IPS-NIHi11 (cell line): Measurements from ENCODE around the gene GAGE12H.
"Not testable (repeated sequence)": the region's sequence is repeated elsewhere in the genome, so short reads cannot be mapped to it uniquely, and the experiment has no call there.

Source experiments
- DNase-seq: peaks from one replicate; pipeline ENCODE4 v3.0.0; 2012; ENCODE audit warnings: mixed read lengths, low spot score

Gene GAGE12H

DNA sequence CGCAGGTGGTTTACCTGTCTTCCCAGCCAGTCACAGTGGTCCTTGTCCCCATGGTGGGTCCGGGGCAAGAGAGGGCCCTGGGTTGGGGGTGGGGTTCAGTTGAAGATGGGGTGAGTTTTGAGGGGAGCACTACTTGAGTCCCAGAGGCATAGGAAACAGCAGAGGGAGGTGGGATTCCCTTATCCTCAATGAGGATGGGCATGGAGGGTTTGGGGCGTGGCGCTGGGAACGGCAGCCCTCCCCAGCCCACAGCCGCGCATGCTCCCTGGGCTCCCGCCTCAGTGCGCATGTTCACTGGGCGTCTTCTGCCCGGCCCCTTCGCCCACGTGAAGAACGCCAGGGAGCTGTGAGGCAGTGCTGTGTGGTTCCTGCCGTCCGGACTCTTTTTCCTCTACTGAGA, at the start of gene GAGE12H:
TSS of gene GAGE12H (plus strand) at position 301 of the 400 bp plus-strand sequence. CDS start 1,155 bp downstream, outside the sequence.
- DNase-seq: not testable (repeated sequence)

- not testable (repeated sequence) for DNase-seq
Observed at GRCh38 chrX:49531877-49532276, 47.9 kb upstream of the GAGE12H start, which contains the start of gene GAGE12C. Gene GAGE12C, plus strand, starts transcription at chrX:49532177. Its CDS starts 1,155 bp downstream, at chrX:49533332.

DNA sequence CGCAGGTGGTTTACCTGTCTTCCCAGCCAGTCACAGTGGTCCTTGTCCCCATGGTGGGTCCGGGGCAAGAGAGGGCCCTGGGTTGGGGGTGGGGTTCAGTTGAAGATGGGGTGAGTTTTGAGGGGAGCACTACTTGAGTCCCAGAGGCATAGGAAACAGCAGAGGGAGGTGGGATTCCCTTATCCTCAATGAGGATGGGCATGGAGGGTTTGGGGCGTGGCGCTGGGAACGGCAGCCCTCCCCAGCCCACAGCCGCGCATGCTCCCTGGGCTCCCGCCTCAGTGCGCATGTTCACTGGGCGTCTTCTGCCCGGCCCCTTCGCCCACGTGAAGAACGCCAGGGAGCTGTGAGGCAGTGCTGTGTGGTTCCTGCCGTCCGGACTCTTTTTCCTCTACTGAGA, 38.3 kb upstream of the GAGE12H start, which contains the start of gene GAGE12D:
TSS of gene GAGE12D (plus strand) at position 301 of the 400 bp plus-strand sequence. CDS start 1,155 bp downstream, outside the sequence.
- not testable (repeated sequence) for DNase-seq

DNA sequence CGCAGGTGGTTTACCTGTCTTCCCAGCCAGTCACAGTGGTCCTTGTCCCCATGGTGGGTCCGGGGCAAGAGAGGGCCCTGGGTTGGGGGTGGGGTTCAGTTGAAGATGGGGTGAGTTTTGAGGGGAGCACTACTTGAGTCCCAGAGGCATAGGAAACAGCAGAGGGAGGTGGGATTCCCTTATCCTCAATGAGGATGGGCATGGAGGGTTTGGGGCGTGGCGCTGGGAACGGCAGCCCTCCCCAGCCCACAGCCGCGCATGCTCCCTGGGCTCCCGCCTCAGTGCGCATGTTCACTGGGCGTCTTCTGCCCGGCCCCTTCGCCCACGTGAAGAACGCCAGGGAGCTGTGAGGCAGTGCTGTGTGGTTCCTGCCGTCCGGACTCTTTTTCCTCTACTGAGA, 28.8 kb upstream of the GAGE12H start, which contains the start of gene GAGE12E:
TSS of gene GAGE12E (plus strand) at position 301 of the 400 bp plus-strand sequence. CDS start 1,155 bp downstream, outside the sequence.
- not testable (repeated sequence) for DNase-seq

GRCh38 chrX:49560542-49560941, 19.2 kb upstream of the GAGE12H start, which contains the start of gene GAGE12F:
Gene GAGE12F, plus strand, starts transcription at chrX:49560842. Its CDS starts 1,155 bp downstream, at chrX:49561997.
- DNase-seq: not testable (repeated sequence)

DNA sequence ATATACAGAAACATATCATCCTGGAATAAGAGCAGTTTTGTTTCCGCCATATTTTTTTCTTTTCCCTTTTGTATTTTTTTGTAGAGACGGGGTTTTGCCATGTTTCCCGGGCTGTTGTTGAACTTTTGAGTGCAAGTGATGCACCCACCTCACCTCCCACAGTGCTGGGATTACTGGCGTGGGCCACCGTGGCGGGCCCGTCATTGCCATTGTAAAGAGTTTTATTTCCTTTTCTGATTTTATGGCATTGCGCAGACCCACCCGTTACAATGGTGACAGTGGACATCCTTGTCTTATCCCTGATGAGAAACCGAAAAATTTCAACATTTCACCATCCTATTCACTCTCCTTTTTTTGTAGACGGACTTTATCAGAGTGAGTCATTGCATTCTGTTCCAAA, 11.0 kb upstream of the GAGE12H start:
- DNase-seq: not testable (repeated sequence)

DNA sequence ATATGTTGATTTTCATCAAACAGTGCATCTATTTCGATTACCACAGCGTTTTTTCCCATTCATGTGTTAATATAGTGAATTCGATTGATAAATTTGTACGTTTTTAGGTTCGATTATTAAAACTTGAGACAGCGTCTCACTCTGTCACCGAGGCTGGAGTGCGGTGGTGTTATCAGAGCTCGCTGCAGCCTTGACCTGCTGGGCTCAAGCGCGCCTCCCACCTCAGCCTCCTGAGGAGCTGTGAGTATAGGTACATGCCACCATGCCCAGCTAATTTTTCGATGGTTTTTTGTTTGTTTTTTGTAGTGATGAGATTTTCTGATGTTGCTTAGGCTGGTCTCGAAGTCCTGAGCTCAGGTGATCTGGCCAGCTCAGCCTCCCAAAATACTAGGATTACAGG, 10.6 kb upstream of the GAGE12H start:
- not testable (repeated sequence) for DNase-seq

- not testable (repeated sequence) for DNase-seq
Observed at GRCh38 chrX:49570100-49570499, 9.6 kb upstream of the GAGE12H start, which contains the start of gene GAGE12G. Gene GAGE12G, plus strand, starts transcription at chrX:49570400. Its CDS starts 1,155 bp downstream, at chrX:49571555.

DNA sequence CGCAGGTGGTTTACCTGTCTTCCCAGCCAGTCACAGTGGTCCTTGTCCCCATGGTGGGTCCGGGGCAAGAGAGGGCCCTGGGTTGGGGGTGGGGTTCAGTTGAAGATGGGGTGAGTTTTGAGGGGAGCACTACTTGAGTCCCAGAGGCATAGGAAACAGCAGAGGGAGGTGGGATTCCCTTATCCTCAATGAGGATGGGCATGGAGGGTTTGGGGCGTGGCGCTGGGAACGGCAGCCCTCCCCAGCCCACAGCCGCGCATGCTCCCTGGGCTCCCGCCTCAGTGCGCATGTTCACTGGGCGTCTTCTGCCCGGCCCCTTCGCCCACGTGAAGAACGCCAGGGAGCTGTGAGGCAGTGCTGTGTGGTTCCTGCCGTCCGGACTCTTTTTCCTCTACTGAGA, 9.4 kb downstream of the GAGE12H start, which contains the start of gene GAGE2A:
TSS of gene GAGE2A (plus strand) at position 301 of the 400 bp plus-strand sequence. CDS start 1,155 bp downstream, outside the sequence.
- DNase-seq: not testable (repeated sequence)

DNA sequence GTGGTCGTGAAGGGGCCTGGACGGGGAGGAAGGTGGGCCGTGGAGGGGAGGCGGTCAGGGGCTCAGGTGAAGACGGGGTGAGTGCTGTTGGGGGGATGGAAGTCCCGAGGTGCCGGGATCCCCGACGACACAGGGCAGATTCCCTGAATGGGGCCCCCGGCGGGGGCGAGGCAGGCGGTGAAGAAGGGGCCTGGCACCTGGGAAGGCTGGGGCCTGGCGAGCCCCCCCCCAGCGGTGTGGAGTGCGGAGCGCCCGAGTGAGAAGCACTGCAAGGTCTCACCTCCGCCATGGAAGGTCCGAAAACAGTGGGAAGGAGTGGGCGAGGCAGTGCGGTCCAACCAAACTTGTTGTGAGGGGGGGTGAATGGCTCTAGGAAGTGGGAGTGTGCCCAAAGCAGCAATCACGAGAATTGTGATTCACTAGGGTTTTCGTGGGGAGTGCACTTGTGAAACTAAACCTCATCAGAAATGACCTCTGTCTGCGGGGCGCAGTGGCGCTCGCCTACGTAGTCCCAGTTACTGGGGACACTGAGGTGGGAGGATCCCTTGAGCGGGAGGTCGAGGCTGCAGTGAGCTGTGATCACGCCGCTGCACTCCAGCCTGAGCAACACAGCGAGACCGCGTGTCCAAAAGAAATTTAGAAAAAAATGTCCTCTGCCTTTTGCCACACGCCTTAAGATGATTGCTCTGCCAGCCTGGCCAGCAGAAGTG, 10.2 kb downstream of the GAGE12H start:
- not testable (repeated sequence) for DNase-seq

DNA sequence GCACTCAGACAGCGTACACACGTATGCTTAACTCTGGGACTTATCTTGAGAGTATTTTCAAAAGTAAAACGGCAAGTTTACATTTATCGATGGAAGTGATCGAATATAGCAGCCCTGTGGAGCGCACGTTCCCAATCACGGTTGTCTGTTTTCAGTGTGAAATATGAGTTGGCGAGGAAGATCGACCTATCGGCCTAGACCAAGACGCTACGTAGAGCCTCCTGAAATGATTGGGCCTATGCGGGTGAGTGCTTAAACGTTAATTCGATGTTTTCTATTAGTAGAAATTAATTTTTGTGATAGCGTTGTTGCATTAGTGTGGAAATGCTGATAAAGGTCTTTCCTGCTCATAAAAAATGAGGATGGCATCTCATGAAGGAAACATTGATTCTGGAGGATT, 10.7 kb downstream of the GAGE12H start:
- not testable (repeated sequence) for DNase-seq

DNA sequence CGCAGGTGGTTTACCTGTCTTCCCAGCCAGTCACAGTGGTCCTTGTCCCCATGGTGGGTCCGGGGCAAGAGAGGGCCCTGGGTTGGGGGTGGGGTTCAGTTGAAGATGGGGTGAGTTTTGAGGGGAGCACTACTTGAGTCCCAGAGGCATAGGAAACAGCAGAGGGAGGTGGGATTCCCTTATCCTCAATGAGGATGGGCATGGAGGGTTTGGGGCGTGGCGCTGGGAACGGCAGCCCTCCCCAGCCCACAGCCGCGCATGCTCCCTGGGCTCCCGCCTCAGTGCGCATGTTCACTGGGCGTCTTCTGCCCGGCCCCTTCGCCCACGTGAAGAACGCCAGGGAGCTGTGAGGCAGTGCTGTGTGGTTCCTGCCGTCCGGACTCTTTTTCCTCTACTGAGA, 19.0 kb downstream of the GAGE12H start, which contains the start of gene GAGE1:
TSS of gene GAGE1 (plus strand) at position 301 of the 400 bp plus-strand sequence. CDS start 1,155 bp downstream, outside the sequence.
- DNase-seq: not testable (repeated sequence)

GRCh38 chrX:49610718-49611310, 31.1 kb downstream of the GAGE12H start:
- DNase-seq: no peak

- DNase-seq: no peak
Observed at GRCh38 chrX:49618574-49618973, 38.8 kb downstream of the GAGE12H start.

DNA sequence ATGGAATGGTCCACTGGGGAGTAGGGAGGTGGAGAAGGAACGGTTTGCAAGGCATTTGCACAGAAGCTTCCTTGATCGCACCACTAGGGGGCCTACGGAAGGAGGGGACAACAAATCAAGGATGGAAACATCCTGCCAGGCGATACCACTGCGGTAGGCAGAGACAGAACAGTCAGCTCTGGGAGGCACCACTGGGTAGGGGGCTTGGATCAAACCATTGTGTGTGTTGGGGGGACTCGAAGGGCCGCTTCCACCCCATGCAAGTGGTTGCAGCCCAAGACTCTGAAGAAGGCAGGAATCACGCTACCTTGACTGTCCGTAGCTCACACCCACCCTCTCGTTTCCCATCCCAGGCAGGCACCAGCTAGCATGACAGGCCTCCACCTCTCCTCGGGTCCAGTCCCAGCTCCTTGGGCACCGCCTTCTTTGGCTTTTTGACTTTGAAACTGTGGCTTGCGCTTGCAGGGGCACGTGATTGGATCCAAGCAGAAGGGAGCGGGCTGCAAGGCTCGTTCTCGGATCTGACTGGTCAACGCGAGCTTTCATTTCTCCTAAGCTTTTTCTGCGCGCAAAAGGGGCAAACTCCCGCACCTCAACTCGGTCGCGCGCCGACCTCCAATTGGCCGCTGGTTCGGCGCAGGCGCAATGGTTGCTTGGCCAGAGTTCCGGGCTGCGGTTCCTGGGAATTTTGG, 47.5 kb downstream of the GAGE12H start:
- peak; percentile 15 for DNase-seq
